Measurements from ENCODE around the gene TSKS. TPM values are rescaled to one million over a fixed set of nuclear protein-coding genes. Genes with fewer than 3 reads are reported as not detected.

TSKS gene
- total and polyA plus RNA-seq, 11 donors: 0.23 to 0.77 (median 0.40) TPM; not detected in 3

DNA sequence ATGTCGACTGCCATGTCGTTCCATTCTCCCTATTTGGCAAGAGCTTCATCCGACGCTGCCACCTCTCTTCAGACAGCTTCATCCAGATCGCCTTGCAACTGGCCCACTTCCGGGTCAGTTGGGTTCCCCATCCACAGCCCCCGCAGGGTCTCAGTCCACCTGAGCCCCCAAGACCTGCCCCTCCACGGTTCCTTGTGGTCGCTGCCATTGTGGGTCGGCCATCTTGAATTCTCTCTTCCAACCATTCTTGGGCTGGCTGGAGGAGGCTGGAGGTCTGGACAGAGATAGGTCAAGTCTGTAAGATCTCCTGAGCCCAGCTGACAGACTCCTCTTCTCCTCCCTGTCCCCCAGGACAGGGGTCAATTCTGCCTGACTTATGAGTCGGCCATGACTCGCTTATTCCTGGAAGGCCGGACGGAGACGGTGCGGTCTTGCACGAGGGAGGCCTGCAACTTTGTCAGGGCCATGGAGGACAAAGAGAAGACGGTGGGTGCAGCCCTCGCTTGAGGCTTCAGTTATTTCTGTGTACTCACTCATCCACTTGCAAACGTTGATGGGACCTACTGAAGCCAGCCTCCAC lies 52.6 kb downstream of the TSKS start:
- no peak for TF ChIP-seq POLR2A (IDR thresholded peaks at IDR 0.05)
- TF ChIP-seq, protein P1, sequence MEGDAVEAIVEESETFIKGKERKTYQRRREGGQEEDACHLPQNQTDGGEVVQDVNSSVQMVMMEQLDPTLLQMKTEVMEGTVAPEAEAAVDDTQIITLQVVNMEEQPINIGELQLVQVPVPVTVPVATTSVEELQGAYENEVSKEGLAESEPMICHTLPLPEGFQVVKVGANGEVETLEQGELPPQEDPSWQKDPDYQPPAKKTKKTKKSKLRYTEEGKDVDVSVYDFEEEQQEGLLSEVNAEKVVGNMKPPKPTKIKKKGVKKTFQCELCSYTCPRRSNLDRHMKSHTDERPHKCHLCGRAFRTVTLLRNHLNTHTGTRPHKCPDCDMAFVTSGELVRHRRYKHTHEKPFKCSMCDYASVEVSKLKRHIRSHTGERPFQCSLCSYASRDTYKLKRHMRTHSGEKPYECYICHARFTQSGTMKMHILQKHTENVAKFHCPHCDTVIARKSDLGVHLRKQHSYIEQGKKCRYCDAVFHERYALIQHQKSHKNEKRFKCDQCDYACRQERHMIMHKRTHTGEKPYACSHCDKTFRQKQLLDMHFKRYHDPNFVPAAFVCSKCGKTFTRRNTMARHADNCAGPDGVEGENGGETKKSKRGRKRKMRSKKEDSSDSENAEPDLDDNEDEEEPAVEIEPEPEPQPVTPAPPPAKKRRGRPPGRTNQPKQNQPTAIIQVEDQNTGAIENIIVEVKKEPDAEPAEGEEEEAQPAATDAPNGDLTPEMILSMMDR (IDR thresholded peaks at IDR 0.05): no peak
- WGBS, 4 donors: 91 to 94% (median 92%) methylated on average over 20 of the region's 20 CpGs
- no peak for ATAC-seq

DNA sequence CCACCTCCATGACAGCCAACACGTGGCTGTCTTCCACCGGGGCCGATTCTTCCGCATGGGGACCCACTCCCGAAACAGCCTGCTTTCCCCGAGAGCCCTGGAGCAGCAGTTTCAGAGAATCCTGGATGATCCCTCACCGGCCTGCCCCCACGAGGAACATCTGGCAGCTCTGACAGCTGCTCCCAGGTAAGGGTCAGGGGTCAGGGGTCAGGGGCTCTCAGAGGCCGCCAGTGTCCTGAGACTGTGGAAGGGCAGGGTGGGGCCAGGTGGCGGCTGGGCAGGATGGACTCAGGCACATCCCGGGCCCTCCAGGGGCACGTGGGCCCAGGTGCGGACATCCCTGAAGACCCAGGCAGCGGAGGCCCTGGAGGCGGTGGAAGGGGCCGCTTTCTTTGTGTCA lies 57.2 kb downstream of the TSKS start:
- DNase-seq (no peak), ATAC-seq (peak in 1 of 4 donors; percentile 45)
- intact Hi-C loops (cut with DNase I): no loop called here
- WGBS, 4 donors: 94 to 95% (median 95%) methylated on average over 8 to 16 of the region's 16 CpGs
- Histone ChIP-seq H3K27ac (no peak overlapping the region), H3K4me3 (no peak overlapping the region), H3K4me1 (no peaks in the 10 kb centered on the region), H3K36me3 (no peaks in the 10 kb centered on the region), H3K9me3 (no peaks in the 10 kb centered on the region), H3K27me3 (peaks cover 0 to 4% (median 0%) of the 10 kb centered on the region in 9 donors)
- no peak for TF ChIP-seq POLR2A (IDR thresholded peaks at IDR 0.05)
- TF ChIP-seq, protein P1 (IDR thresholded peaks at IDR 0.05): no peak

More for the DNA sequence above, 52.6 kb downstream of the TSKS start:
- H3K27ac ChIP-seq: no peak overlapping the region
- H3K4me1 ChIP-seq: no peaks in the 10 kb centered on the region
- H3K36me3 ChIP-seq: no peaks in the 10 kb centered on the region
- no peak for DNase-seq
- intact Hi-C loops (cut with DNase I): no loop called here
- no peaks in the 10 kb centered on the region for H3K27me3 ChIP-seq
- H3K9me3 ChIP-seq: no peaks in the 10 kb centered on the region
- H3K4me3 ChIP-seq: no peak overlapping the region

DNA sequence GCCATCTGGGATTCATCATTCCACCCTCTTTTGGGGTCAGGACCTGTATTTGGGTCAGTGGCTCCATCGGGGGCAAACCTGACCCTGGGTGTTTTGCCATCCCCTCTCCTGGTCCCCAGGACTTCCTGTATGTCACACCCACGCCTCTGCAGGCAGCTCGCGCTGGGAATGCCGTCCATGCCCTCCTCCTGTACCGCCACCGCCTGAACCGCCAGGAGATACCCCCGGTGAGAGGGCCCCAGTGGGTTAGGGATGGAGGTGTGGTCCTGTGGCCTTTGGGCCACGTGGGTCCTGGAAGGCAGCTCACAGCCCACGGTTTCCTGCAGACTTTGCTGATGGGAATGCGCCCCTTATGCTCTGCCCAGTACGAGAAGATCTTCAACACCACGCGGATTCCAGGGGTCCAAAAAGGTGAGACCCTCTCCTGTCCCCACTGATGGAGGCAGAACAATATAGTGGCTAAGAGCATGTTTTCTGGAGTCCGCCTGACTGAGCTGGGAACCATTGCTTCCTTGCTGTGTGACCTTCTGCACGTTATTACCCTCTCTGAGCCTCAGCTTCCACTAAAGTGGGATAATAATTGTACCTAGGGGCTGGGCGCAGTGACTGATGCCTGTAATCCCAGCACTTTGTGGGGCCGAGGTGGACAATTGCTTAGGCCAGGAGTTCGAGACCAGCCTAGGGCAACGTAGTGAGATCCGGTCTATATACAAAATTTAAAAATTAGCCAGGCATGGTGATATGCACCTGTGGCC lies 58.0 kb downstream of the TSKS start:
- no peak for TF ChIP-seq POLR2A (IDR thresholded peaks at IDR 0.05)
- TF ChIP-seq, protein P1 (IDR thresholded peaks at IDR 0.05): no peak
- no peak for DNase-seq
- no peak for ATAC-seq
- H3K27me3 ChIP-seq: peaks cover 0 to 4% (median 0%) of the 10 kb centered on the region in 9 donors
- no peak overlapping the region for H3K4me3 ChIP-seq
- no peaks in the 10 kb centered on the region for H3K36me3 ChIP-seq
- H3K4me1 ChIP-seq: no peaks in the 10 kb centered on the region
- intact Hi-C loops (cut with DNase I): no loop called here
- no peak overlapping the region for H3K27ac ChIP-seq
- no peaks in the 10 kb centered on the region for H3K9me3 ChIP-seq
- 90 to 93% (median 90%) methylated on average over 20 to 22 of the region's 22 CpGs for WGBS, 4 donors

DNA sequence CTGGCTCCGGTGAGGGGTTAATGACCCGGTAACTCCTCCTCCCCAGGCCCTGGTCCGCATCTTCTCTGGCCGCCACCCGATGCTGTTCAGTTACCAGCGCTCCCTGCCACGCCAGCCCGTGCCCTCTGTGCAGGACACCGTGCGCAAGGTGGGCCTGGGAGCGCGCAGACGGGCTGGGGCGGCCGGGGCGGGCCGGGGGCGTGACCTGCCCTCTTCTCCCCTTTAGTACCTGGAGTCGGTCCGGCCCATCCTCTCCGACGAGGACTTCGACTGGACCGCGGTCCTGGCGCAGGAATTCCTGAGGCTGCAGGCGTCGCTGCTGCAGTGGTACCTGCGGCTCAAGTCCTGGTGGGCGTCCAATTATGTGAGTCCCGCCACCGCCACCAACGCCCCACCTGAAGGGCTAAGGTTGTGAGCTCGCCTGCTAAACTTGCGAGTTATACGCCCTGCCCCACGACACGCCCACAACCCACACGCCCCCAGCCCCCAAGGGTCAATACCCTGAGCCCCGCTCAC lies 61.8 kb downstream of the TSKS start:
- intact Hi-C loops (cut with DNase I): no loop called here
- no peak for TF ChIP-seq POLR2A (IDR thresholded peaks at IDR 0.05)
- TF ChIP-seq, protein P1 (IDR thresholded peaks at IDR 0.05): no peak
- Histone ChIP-seq H3K27ac (no peak overlapping the region), H3K4me3 (no peak overlapping the region), H3K27me3 (peaks cover 0 to 4% (median 0%) of the 10 kb centered on the region in 9 donors), H3K4me1 (no peaks in the 10 kb centered on the region), H3K9me3 (no peaks in the 10 kb centered on the region), H3K36me3 (no peaks in the 10 kb centered on the region)
- no peak for DNase-seq
- ATAC-seq: peak in 1 of 4 donors; percentile 35
- WGBS, 4 donors: 49 to 53% (median 51%) methylated on average over 27 to 40 of the region's 40 CpGs
